SH-SY5Y (cell line): ENCODE results near the gene ADSS2.

ENCODE experiments used
- GATA2 ChIP-seq: IDR thresholded peaks from 2 replicates; pipeline ENCODE4 v1.6.1; 2011; ENCODE audit warnings: mild to moderate bottlenecking, low read depth, low read length
- GATA3 ChIP-seq: IDR thresholded peaks from 2 replicates; pipeline ENCODE4 v1.6.1; 2011; ENCODE audit warnings: low read depth, mild to moderate bottlenecking, low read length, moderate library complexity

ADSS2 gene

GRCh38 chr1:244451539-244451950 lies at the start of gene ADSS2:
Gene ADSS2 (minus strand): TSS chr1:244451909. CDS start chr1:244451817, 92 bp downstream.
- TF ChIP-seq GATA3 (no peak), GATA2 (no peak)

GRCh38 chr1:244497805-244498204 lies 46.1 kb upstream of the ADSS2 start:
- TF ChIP-seq GATA3 (no peak), GATA2 (no peak)

- no peak for TF ChIP-seq GATA3
Measured at GRCh38 chr1:244496186-244496585, 44.5 kb upstream of the ADSS2 start.

GRCh38 chr1:244494653-244495052 lies 42.9 kb upstream of the ADSS2 start:
- no peak for TF ChIP-seq GATA2
- no peak for TF ChIP-seq GATA3

- TF ChIP-seq GATA2 (no peak), GATA3 (no peak)
Measured at GRCh38 chr1:244473059-244473605, 21.4 kb upstream of the ADSS2 start.

GRCh38 chr1:244466724-244467123 lies 15.0 kb upstream of the ADSS2 start:
- TF ChIP-seq GATA2: no peak
- TF ChIP-seq GATA3: no peak

GRCh38 chr1:244461245-244462071 lies 9.7 kb upstream of the ADSS2 start, which contains the start of gene CATSPERE:
Gene CATSPERE (plus strand): TSS chr1:244461273. CDS start chr1:244461430, 157 bp downstream.
- no peak for TF ChIP-seq GATA3
- no peak for TF ChIP-seq GATA2

- TF ChIP-seq GATA3 (no peak), GATA2 (no peak)
Measured at GRCh38 chr1:244460197-244460596, 8.5 kb upstream of the ADSS2 start.

GRCh38 chr1:244458781-244459180 lies 7.1 kb upstream of the ADSS2 start:
- TF ChIP-seq GATA2 (no peak), GATA3 (no peak)

- TF ChIP-seq GATA3 (peak; percentile 50; the same call in 1 of the 2 replicates), GATA2 (peak; percentile 44; the same call in 1 of the 2 replicates)
Measured at GRCh38 chr1:244456586-244456985, 4.9 kb upstream of the ADSS2 start.

- no peak for TF ChIP-seq GATA2
Measured at GRCh38 chr1:244454412-244454811, 2.7 kb upstream of the ADSS2 start.

GRCh38 chr1:244451951-244452795 lies 464 bp upstream of the ADSS2 start:
- TF ChIP-seq GATA3 (no peak), GATA2 (no peak)

GRCh38 chr1:244450597-244451538 lies 841 bp downstream of the ADSS2 start:
- no peak for TF ChIP-seq GATA2
- TF ChIP-seq GATA3: no peak
